K562 (cell line): Measurements from ENCODE around the gene PIGC. TPM values are rescaled to one million over a fixed set of nuclear protein-coding genes. Genes with fewer than 3 reads are reported as not detected.

Experiments used
- EGR1 ChIP-seq: fragments of 450-650 bp; conservative IDR thresholded peaks from 2 replicates; pipeline ENCODE4 v1.6.1; 2017; ENCODE audit warnings: mild to moderate bottlenecking
- FOXM1 ChIP-seq, 2 experiments: fragments of 450-650 bp in 1 of 2; sonication (generic) in 1 of 2; formaldehyde crosslinking in 1 of 2; IDR thresholded peaks; 2 replicates each; pipeline versions ENCODE4 v1.6.1 to v1.9.0; 2017 to 2022; ENCODE audit warnings: low read depth in 2 of 2, mild to moderate bottlenecking in 2 of 2, missing genetic modification reagents in 1 of 2, moderate library complexity in 1 of 2
- GTF3C2 ChIP-seq: IDR thresholded peaks from 3 replicates; pipeline ENCODE4 v1.6.1; 2011; ENCODE audit warnings: borderline replicate concordance, mild to moderate bottlenecking, moderate library complexity; ENCODE audit not compliant: insufficient read length; ENCODE audit errors: extremely low read depth
- HNRNPLL ChIP-seq: fragments of 200-400 bp; formaldehyde crosslinking; IDR thresholded peaks from 2 replicates; pipeline ENCODE4 v1.6.1; 2017; ENCODE audit warnings: low read length, low read depth, mild to moderate bottlenecking; ENCODE audit not compliant: poor library complexity, severe bottlenecking
- IFI16 ChIP-seq: fragments of 250-450 bp; sonication (Bioruptor Pico); IDR thresholded peaks from 2 replicates; pipeline ENCODE4 v2.1.2; 2022; ENCODE audit warnings: mild to moderate bottlenecking, inconsistent platforms
- NFXL1 ChIP-seq: fragments of 450-650 bp; formaldehyde crosslinking; IDR thresholded peaks from 2 replicates; pipeline ENCODE4 v1.4.0; 2021; ENCODE audit warnings: mild to moderate bottlenecking
- SAFB2 ChIP-seq: fragments of 200-400 bp; formaldehyde crosslinking; IDR thresholded peaks from 2 replicates; pipeline ENCODE4 v1.6.1; 2018; ENCODE audit warnings: borderline replicate concordance, low read length, low read depth, moderate library complexity; ENCODE audit not compliant: severe bottlenecking
- SMAD3 ChIP-seq: fragments of 450-650 bp; formaldehyde crosslinking; conservative IDR thresholded peaks from 2 replicates; pipeline ENCODE4 v1.4.0; 2020; ENCODE audit warnings: mild to moderate bottlenecking
- TBP ChIP-seq: optimal IDR thresholded peaks from 2 replicates; pipeline ENCODE3; 2011; ENCODE audit warnings: low read depth, low read length, improper control_type of control experiment
- ZFP91 ChIP-seq: sonication (generic); formaldehyde crosslinking; IDR thresholded peaks from 2 replicates; pipeline ENCODE4 v1.8.0; 2022; ENCODE audit warnings: mild to moderate bottlenecking, missing genetic modification reagents
- ZNF407 ChIP-seq: fragments of 450-650 bp; IDR thresholded peaks from 2 replicates; pipeline ENCODE4 v1.6.1; 2016; ENCODE audit warnings: low read depth
- polyA plus RNA-seq, 8 experiments: library from polyadenylated mRNA; depleted of rRNA in 4 of 8; stranded (reverse) in 5 of 8; unstranded in 3 of 8; fragments of >200 nt; fragmentation: Nextera tagmentation in 2 of 8; fragmentation: Illumina TruSeq in 1 of 8; extraction: Ambion mirVana in 2 of 8; extraction: Trizol in 1 of 8; gene quantifications; 2 replicates each; pipeline versions ENCODE4 v1.2.1 to v1.2.3, GENCODE V29; 2011 to 2014; ENCODE audit warnings: inconsistent platforms in 1 of 8, missing spikeins in 1 of 8
- total RNA-seq, 7 experiments: library from RNA; depleted of rRNA in 6 of 7; stranded (reverse); fragments of >200 nt in 6 of 7; fragmentation: Illumina TruSeq in 2 of 7; extraction: Trizol in 2 of 7; gene quantifications; 2 replicates each; pipeline versions ENCODE4 v1.2.1 to v1.2.3, GENCODE V29; 2011 to 2021; ENCODE audit warnings: low replicate concordance in 1 of 7

Gene PIGC
- total and polyA plus RNA-seq, 9 of the 15 experiments (the other 6 are each of a cell fraction or from before 2014, with no cell fraction given): 30.5 to 97.9 (median 54.7) TPM

DNA sequence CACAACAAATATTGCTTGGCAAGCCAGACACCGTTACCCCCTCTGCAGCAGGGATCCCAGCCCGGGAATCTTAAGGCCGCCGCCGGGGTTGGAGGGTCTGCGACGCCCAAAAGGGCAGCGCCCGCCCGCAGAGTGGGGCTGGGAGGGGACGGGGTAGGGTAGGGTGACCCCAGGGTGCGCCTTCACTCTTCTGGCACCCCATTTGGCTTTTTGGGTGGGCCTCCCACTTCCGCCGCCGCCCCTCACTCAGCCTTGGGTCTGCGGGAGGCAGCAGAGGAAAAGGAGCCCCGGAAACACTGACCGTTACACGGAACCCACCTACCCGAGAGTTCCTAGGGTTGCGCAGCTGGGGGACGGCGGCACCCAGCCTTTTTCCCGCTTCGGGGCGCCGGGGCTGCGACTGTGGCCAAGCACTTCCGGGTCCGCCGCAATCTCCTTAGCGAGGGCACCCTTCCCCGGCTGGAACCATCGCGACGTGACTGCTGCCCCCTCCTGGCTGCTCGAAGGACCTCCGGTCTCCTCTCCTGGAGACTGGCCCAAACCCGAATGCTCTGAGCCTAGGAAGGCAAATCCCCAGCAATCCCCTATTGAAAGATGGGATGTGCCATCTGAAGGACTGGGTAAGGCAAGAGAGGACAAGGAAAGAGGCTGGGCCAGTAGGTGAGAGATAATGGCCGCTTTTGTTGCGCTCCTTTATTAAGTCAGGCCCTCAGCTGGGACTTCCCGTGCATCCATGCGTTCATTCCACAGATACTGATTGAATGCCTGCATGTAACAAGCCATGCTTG lies at the start of gene PIGC (continued):
- no peak for TF ChIP-seq SAFB2
- peak; percentile 96 for TF ChIP-seq HNRNPLL
- 0 out of 2 replicates have a peak, but pooled peaks have one; percentile 6 for TF ChIP-seq SMAD3 (CRISPR knock-in tag)
- no peak for TF ChIP-seq NFXL1 (CRISPR knock-in tag)
- TF ChIP-seq FOXM1 (IDR thresholded peaks at IDR 0.05; ENCODE audit: low read depth): peak; percentile 47; the same call in 1 of the 2 replicates
- peak; percentile 75; the same call in 1 of the 2 replicates for TF ChIP-seq FOXM1 (CRISPR knock-in tag; IDR thresholded peaks at IDR 0.05; ENCODE audit: low read depth)
- TF ChIP-seq ZFP91 (CRISPR knock-in tag): 0 out of 2 replicates have a peak, but pooled peaks have one; percentile 44
- TF ChIP-seq EGR1: no peak; the same call in 1 of the 2 replicates
- no peak for TF ChIP-seq ZNF407
- peak; percentile 81 for TF ChIP-seq TBP
- no peak for TF ChIP-seq GTF3C2
- TF ChIP-seq IFI16: no peak
